DMS 273 (cell line): ENCODE measurements around the gene SLC46A2.

ENCODE experiments used
- DNase-seq: peaks from one replicate; lab custom pipeline; 2025; ENCODE audit not compliant: unreplicated experiment; lab: John Stamatoyannopoulos, UW

SLC46A2 gene, protein sequence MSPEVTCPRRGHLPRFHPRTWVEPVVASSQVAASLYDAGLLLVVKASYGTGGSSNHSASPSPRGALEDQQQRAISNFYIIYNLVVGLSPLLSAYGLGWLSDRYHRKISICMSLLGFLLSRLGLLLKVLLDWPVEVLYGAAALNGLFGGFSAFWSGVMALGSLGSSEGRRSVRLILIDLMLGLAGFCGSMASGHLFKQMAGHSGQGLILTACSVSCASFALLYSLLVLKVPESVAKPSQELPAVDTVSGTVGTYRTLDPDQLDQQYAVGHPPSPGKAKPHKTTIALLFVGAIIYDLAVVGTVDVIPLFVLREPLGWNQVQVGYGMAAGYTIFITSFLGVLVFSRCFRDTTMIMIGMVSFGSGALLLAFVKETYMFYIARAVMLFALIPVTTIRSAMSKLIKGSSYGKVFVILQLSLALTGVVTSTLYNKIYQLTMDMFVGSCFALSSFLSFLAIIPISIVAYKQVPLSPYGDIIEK

DNA sequence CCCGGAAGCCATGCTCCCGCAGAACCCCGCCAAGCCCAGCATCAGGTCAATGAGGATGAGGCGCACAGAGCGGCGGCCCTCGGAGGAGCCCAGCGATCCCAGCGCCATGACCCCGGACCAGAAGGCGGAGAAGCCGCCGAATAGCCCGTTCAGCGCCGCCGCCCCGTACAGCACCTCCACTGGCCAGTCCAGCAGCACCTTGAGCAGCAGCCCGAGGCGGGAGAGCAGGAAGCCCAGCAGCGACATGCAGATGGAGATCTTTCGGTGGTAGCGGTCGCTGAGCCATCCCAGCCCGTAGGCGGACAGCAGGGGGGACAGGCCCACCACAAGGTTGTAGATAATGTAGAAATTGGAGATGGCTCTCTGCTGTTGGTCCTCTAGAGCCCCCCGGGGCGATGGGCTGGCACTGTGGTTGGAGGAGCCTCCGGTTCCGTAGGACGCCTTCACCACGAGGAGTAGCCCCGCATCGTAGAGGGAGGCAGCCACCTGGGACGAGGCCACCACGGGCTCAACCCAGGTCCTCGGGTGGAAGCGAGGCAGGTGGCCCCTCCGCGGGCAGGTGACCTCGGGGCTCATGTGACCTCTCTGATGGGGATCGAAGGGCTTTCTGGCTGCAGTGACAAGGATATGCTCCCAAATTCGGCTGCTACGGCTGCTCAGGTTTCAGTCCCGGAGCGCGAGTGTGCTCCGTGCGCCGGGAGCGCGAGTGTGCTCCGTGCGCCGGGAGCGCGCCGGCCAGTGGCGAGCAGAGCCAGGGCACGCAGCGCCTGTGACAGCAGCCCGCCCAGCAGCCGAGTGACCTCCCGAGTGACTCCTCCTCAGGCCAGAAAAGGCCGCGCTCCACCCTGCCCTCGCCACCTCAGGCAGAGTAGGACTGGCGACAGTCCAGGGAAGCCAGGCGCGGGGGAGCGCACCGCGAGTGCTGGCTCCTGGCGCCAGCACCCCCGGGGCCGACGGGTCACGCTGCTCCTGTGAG, at the start of gene SLC46A2:
Gene SLC46A2, minus strand, starts transcription at position 771 of the 976 bp plus-strand sequence. Its CDS starts 195 bp downstream, at position 576.
- DNase-seq = peak; percentile 45

DNA sequence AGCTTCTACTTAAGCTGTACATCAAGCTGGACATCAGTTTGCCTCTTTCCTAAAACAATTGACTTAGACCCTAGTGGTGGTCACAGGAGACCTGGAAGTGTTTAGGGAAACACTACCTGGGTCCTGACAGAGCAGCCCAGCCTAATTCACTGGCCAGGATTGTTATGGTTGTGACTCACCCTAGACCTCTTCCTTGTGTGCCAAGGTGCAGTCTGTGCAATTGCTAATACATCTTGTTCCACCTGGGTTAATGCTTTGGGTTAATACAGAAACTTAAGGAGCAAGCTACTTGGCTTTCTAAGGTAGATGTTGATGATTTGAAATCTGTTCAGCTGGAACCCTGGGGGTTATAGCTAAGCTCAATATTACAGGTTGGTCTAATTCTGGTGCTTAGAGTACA, 48.7 kb upstream of the SLC46A2 start:
- no peak for DNase-seq

DNA sequence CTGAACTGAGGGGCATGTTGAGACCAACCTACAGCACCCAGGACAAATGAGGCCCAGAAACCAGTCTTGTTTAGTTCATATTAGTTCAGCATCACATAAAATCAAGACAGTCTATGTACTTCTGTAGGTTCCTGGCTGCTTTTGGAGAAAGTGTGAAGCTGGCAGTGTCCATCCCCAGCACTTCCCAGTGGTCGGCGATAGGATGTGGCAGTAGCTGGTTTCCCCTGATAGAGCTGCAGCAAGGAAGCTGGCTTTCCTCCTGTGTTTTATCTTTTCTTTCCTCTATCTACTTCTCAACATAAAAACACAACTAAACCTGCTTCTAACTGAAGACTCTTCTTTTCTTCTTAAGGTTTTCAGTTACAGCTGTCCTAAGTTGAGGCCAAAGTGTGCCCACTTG, 43.0 kb upstream of the SLC46A2 start:
- no peak for DNase-seq

DNA sequence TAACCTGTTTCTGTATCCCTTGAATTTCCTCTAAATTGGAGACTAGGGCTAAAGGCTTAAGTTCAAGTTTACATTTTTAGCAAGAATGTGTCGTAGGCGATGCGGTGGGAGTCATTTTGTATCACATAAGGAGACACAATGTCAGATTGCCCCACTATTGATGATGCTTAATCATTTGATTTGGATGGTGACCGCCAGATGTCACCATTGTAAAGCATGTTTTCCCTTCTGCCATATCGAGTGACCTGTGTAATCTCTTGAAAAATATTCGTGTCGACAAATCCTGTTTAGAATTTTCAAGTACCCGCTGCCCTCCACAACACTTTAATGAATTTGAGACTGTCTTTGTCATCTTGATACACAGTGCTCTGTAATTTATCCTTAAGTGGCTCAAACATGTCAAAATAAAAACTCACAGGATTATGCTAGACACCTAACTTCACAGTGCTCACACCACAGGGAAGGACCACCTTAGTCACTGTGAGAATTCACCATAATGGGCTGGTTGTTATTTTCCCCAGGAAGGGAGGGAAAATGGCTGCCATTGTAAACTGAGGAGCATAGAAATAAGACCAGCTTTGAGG, 34.5 kb upstream of the SLC46A2 start:
- peak; percentile 63 for DNase-seq

DNA sequence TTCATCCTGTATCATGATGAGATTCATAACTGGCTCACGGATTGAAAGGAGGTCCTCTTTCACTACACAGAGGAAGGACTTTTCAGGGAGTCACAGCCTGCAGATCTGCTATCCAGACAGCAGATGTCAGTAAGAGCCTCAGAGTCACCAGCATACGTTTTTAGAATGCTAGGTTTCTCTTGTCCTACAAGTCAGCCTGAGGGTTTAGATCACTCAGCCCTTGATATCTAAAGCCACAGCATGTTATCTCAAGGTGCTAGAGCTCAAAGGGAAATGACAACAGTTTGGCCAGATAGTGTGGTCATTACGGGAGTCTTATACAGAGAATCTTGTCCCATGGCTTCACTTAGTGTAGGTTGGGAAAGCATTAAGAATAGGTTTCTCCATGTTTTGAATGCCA, 30.9 kb upstream of the SLC46A2 start:
- DNase-seq = peak; percentile 48

DNA sequence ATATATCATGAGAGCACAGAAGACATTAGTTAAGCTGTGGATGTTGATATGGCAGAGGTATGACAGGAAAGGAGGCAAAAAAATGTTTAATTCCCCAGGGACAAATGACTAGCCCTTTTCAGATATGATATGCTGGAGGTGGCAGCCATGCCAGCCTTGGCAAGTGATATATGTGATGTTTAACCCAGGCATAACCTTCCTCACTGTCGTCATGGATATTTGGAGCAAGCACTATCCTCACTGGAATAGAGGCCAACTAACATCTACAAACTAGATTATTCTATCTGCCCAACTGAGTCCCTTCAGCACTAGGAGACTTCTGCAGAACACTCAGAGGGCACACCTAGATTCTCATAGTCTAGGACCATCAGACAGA, 27.3 kb upstream of the SLC46A2 start:
- no peak for DNase-seq

DNA sequence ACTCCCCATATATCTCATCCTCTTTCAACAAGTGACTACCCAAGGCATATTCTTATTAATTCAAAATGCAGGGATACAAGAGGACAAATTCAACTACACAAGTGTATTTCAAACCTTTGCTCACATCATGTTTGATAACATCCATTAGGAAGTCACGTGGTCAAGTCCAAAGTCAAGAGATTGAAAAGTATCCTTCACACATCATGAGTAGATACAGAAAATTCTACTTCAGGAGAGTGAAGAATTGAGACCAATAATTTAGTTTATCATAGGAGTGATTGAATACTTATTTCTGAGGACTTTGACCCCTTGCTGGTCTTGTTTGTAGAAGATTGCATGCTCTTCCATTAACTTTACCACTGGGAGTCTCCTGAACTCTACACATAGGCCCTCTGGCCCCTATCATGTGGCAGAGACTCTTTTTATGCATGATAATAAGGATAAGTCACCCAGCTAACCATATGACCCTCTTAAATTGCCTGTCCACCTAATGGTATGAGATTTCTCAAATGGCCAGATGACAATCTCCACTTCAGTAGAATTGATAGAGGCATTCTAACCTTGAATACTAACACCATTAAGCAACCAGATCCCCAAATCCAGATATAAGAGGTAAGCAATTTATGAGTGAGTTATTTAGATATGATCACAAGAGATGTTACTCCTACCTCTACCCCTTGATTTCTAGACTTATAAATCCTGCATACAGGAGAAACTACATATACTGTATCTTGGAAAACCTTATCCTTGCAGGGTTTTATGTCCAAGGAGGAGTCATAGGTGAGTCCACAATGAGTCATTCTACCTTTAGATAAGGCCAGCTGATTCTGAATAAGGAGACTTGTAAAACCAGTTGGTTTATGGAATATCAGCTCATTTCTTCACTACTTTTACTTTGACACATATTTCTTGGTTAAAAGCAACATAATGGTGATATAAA, 26.6 kb upstream of the SLC46A2 start:
- no peak for DNase-seq

DNA sequence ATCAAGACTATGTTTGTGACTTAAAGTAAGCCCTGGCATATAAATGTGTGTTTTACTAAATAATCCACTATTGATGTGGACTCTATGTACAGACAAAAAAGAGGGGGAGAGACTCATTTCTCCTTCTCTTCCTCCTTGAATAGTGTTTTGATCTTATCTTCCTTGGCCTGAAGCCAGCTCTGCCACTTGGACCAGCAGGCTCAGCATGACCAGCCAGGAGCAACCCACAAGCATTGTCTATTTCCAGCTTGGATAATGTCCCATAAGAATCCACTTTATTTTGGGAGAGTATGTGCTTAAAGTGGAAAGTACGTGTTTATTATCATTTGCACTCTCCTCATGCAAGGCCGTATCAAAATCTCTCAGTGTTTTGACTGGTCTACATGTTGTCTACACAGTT, 23.8 kb upstream of the SLC46A2 start:
- DNase-seq = peak; percentile 19

DNA sequence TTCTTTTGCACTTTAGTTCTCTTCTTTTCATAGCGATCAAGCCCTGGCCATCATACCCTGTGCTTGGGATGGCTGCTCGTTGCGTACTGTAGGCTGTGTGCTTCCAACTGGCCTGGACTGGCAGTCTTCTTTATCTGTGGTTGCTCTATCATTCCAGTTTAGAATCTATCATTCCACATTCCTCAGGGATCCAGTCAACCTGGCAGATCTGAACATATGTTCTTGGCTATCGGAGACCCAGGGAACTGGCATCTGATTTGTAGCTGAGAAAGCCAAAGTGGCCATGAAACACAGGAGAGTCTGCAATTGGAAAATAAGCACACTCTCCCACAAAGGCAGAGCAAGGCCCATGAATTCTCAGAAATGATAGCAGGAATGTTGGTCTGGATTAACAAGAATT, 22.6 kb upstream of the SLC46A2 start:
- no peak for DNase-seq

DNA sequence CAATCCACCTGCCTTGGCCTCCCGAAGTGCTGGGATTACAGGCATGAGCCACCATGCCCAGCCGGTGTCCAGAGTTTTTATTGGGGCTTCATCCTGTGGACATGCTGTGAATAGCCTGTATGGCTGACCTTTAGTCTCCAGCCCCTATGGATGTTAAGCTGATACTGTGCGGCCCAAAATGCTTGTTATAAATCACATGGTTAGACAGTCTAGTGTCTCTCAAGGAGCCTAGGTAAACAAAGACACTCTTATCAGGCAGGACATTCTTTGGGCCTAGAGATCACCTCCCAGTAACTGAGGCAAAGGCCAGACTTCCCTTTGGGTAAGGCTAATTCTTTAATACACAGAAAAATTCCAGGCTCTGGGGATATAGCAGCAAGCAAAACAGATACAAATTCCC, 22.0 kb upstream of the SLC46A2 start:
- no peak for DNase-seq

DNA sequence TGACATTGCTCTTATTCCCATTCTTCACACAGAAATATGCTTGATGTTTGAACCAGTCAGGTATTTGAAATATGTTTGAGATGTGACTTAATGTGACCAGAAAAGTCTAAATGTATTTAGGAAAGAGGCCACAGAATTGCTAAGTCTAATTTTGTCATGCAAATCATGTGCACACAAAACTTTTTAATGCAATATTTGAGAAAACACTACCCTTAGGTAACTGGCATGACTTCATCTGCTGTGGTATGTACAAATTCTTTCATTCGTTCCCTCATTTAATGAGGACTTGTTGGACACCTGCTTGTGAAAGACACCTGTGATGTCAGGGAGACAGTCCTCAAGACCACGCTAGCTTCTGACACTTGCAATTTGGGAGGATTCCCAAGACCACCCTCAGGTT, 21.1 kb upstream of the SLC46A2 start:
- DNase-seq = no peak

DNA sequence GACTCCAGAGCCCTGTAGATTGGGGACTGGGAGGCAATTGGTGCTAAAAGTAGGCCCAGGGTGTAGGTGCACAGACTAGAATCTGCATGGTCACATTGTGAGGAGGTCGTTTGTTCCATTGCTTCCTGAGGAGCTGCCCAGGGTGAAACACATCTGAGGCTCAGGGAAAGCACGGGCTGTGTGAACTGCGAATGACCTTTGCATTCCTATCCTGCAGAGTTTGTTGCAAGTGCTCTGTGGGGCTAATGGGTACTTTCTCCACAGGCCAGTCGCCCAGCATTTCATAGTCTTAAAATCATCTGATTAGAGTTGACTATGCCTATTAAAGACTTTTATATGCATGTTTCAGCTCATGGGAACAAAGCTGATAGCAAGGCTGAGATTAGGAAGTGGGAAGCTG, 14.4 kb upstream of the SLC46A2 start:
- no peak for DNase-seq

DNA sequence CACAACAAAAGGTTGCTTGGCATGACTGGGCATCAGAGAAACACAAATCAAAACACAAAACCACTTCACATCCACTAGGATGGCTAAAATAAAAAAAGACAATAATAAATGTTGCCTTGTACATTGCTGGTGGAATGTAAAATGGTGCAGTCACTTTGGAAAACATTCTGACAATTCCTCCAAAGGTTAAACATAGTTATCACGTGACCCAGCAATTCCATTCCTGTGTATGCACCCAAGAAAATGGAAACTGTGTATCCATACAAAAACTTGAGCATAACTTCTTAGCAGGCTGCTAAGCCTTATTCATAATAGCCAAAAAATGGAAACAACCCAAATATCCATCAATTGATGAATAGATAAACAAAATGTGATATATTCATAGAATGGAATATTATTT, 10.2 kb upstream of the SLC46A2 start:
- DNase-seq = no peak

DNA sequence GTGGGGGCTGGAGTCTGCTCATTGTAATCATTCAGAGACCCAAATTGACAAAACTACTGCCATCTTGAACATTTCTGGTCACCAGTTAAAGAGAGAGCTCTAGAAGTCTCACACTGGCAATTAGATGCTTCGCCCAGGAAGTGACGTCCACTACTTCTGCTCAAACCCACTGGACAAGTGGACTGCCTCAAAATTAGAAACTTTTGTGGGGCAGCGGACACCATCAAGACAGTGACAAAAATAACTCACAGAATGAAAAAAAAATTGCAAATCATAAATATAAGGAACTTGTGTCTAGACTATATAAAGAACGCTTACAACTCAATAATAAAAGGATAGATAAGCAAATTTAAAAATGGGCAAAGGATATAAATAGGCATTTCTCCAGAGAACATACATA, 9.8 kb upstream of the SLC46A2 start:
- no peak for DNase-seq

DNA sequence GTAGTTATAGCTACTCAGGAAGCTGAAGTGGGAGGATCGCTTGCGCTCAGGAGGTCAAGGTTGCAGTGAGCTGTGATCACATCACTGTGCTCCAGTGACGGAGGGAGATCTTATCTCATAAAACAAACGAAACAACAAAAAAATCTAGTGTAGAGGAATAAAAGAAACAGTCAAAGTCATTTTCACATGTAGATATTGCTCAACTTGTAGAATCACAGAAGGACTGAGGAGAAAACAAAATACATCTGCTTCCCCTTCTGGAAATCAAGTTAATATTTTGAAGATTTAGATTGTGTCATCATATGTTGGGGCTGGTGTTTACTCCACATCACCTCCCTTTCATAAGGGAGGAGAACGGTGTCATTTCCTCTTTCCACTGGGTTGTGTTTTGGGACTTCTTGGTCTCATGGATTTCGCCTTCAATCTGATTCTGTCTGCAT, 8.2 kb upstream of the SLC46A2 start:
- no peak for DNase-seq

DNA sequence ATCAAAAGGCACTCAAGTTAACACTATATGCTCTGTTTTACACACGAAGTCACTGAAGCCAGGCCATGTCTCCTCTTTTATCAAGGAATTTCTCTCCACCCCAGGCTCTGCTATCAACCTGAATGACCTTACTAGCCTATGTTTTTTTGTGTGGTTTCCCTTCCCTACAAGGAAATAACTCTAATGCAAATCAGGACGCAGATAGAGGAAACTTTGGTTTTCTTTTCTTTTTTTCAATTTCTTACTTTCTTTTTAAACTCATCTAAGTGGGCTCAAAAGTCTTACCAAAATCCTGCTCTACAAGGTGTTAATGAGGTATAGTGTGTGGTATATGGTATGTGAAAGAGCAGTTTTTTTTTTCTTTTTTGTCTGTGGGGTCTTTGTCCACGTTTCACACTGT, 5.5 kb upstream of the SLC46A2 start:
- DNase-seq = no peak

DNA sequence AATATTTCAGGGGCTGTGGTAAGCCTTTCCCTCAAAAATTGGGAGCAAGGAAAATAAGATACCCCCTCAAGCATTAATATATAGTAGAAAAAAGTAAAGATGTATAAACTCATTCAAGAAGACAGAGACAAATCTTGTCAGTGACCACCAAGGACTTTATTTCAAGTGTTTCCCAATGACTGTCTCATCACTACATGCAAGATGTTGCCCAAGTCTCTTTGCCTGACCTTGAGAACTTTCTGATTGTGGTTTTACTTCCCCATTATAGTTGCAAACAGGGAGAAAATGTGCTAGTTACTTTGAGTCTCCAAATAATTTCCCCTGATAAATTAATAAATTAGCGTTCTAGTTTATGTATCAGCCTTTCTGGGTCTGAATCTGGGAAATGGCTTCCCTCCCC, 4.0 kb upstream of the SLC46A2 start:
- DNase-seq = no peak

DNA sequence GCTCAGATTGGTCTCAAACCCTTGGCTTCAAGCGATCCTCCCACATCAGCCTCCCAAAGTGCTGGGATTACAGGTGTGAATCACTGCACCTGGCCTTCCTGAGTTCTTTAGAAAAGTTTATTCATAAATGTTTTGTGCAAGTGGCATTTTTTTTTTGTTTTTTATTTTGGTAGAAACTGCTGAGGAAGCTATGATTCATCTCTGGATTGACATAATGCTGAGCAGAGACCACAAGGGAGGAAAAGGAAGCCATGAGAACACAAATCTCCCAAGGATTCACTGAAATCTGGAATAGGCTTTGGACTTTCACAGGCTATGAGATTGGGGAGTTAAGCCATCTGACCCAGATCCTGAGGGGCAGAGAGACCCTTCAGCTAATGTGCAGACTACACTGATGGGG, 3.4 kb upstream of the SLC46A2 start:
- no peak for DNase-seq

DNA sequence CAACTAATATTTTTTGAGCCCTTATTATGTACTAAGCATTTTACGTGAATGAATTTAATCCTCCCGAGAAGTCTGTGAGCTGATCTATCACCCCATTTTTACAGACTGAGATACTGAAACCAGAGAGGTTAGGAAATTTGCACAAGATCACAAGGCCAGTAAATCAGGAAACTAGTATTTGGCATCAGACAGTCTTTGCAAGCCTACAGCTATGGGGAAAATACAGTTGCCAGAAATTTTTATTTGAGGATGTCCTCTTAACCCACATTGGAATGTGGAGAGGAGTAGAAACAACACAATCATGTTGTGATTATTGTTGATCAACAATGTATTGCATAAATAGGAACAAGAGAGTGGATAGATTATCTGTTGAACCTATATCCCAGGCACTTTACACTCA, 2.3 kb upstream of the SLC46A2 start:
- no peak for DNase-seq

DNA sequence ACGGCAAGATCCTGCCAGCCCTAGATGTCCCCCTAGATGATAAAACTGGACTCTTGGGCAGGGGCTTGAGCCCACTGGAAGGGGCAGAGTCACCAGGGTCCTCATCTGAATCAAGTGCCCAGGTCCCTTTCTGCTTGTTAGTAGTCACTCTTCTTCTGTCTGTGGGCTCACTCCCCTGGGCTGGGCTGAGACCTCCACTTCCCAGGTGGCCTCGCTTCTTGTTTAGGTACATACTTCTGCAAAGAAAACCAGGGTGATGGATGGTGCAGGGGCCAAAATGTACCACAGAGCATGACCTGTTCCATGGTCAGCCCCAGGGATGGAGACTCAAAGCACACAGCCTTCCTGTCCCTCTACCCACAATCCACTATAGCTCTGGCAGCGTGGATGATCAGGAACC, 845 bp upstream of the SLC46A2 start:
- no peak for DNase-seq
